Vagina (tissue), 2 donors: ENCODE results near the gene TSC22D4. TPM values are rescaled to one million over a fixed set of nuclear protein-coding genes. Genes with fewer than 3 reads are reported as not detected.
"Not testable (repeated sequence)": the region's sequence is repeated elsewhere in the genome, so short reads cannot be mapped to it uniquely, and the experiment has no call there.

ENCODE experiments used
- DNase-seq, 2 donors: peaks; one replicate each; pipeline ENCODE4 v3.0.0-alpha.2; 2017; ENCODE audit errors: extremely low spot score in 2 of 2
- H3K27ac ChIP-seq: fragments of 200-600 bp; sonication (generic); one replicate; pipeline ENCODE4 v1.5.1; 2019
- H3K27me3 ChIP-seq: fragments of 200-600 bp; sonication (generic); one replicate; pipeline ENCODE4 v1.5.1; 2019
- H3K36me3 ChIP-seq, 2 donors: fragments of 200-600 bp; sonication (generic); one replicate each; pipeline ENCODE4 v1.5.1; 2017 to 2019
- H3K4me1 ChIP-seq: fragments of 200-600 bp; sonication (generic); one replicate; pipeline ENCODE4 v1.5.1; 2019
- H3K4me3 ChIP-seq, 2 donors: fragments of 200-600 bp; sonication (generic); 1 replicate in 1 of 2; 2 replicates in 1 of 2; pipeline ENCODE4 v1.5.1; 2016 to 2019
- H3K9me3 ChIP-seq: fragments of 200-600 bp; sonication (generic); one replicate; pipeline ENCODE4 v1.5.1; 2019
- POLR2A ChIP-seq, 2 donors: fragments of 450-650 bp; IDR thresholded peaks; one replicate each; pipeline ENCODE4 v1.6.1; 2017; ENCODE audit warnings: antibody characterized with exemption in 2 of 2, mild to moderate bottlenecking in 2 of 2, moderate library complexity in 2 of 2
- POLR2AphosphoS5 ChIP-seq, 2 donors: sonication (generic); formaldehyde crosslinking; IDR thresholded peaks; one replicate each; pipeline ENCODE4 v1.9.0; 2017; ENCODE audit warnings: antibody characterized with exemption in 2 of 2, mild to moderate bottlenecking in 2 of 2, low read depth in 1 of 2; ENCODE audit not compliant: insufficient read depth in 1 of 2
- intact Hi-C: fragments of 100-400 bp; cut with DNase I; formaldehyde crosslinking; loops from one replicate; pipeline ENCODE4 v1.15.1; 2023
- total RNA-seq: library from RNA; depleted of rRNA; stranded (reverse); fragments of >200 nt; gene quantifications from one replicate; pipeline ENCODE4 v1.2.3, GENCODE V29; 2016
- TF ChIP-seq, protein P1 (sequence below), 3 experiments: fragments of 450-650 bp in 2 of 3; fragments of 200-600 bp in 1 of 3; sonication (generic) in 1 of 3; IDR thresholded peaks; one replicate each; pipeline ENCODE4 v1.5.1; 2017 to 2019; ENCODE audit warnings: antibody characterized with exemption in 3 of 3, mild to moderate bottlenecking in 2 of 3, moderate library complexity in 2 of 3

The TSC22D4 gene
- total RNA-seq, 1 donor from 2014 or later: 34.6 TPM

DNA sequence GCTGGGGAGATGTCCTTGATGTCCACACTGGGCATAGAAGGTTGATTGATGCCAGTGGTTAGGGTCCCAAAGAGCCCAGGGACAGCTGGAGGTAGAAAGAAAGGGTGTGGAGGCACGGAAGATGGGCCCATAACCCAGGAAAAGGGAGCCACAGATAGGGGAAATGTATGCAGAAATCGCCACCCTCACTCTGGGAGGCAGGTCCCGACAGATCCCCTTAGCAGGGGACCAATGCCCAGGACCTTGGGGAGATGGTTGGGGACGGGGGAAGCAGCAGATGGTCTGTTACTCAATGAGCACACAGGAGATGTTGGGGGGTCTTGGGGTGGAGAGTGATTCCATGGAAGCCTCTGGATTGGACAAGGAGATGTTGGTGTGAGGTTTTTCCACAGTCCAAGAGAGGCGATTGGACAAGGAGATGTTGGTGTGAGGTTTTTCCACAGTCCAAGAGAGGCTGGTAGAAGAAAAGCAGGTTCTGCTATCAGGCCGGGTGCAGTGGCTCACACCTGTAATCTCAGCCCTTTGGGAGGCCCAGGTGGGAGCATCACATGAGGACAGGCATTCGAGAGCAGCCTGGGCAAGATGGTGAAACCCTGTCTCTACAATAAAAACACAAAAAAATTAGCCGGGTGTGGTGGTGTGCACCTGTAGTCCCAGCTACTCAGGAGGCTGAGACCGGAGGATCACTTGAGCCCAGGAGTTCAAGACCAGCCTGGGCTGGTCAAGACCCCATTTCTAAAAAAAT, 35.7 kb downstream of the TSC22D4 start:
- peak overlapping the region; percentile 35 for H3K27ac ChIP-seq

DNA sequence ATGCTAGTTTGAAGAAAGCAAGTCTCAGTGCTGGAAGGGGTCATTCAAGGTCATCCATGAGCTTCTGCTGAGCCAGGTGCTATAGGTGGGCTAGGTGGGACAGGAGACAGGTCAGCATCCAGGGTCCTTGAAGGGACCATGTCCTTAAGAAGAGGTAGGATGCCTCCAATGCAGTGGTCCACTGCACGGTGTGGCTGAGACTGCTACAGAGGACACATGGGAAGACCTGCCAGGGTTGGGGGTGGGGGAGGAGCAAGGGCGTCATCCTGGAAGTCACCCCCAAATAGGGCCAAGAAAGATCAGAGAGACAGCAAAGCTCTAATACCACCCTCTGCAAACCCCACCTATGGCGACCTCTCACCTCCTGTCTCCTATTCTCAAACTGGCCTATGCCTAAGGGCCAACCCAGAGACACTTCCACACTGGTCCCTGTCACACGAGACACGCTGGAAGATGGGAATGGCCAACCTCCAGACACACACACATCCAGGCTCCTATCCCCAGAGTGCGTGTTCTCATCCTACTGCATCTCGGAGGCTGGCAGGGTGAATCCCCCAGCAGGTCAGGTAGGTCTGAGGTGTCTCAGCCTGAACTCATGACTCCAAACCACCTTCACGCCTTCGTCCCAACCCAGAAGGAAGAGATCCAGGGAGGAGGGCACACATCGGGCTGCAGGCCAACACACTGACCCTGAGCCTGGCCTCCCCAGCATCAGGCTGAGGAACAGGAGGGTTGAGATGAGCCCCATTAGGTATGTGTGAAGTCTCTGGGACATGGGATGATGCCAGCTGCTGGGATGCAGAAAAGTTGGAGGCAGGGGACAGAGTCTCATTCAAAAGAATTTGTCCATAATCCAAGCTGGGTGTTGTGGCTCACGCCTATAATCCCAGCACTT, 37.1 kb downstream of the TSC22D4 start:
- DNase-seq: no peak
- Histone ChIP-seq H3K27ac (no peak overlapping the region), H3K4me3 (no peak overlapping the region), H3K4me1 (peaks cover 8% of the 10 kb centered on the region), H3K36me3 (no peaks in the 10 kb centered on the region), H3K9me3 (no peaks in the 10 kb centered on the region), H3K27me3 (no peaks in the 10 kb centered on the region)
- intact Hi-C loops: no loop called here
- TF ChIP-seq, protein P1, sequence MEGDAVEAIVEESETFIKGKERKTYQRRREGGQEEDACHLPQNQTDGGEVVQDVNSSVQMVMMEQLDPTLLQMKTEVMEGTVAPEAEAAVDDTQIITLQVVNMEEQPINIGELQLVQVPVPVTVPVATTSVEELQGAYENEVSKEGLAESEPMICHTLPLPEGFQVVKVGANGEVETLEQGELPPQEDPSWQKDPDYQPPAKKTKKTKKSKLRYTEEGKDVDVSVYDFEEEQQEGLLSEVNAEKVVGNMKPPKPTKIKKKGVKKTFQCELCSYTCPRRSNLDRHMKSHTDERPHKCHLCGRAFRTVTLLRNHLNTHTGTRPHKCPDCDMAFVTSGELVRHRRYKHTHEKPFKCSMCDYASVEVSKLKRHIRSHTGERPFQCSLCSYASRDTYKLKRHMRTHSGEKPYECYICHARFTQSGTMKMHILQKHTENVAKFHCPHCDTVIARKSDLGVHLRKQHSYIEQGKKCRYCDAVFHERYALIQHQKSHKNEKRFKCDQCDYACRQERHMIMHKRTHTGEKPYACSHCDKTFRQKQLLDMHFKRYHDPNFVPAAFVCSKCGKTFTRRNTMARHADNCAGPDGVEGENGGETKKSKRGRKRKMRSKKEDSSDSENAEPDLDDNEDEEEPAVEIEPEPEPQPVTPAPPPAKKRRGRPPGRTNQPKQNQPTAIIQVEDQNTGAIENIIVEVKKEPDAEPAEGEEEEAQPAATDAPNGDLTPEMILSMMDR (IDR thresholded peaks at IDR 0.05): no peak

More for the DNA sequence above, 35.7 kb downstream of the TSC22D4 start:
- Histone ChIP-seq H3K9me3 (no peaks in the 10 kb centered on the region), H3K36me3 (no peaks in the 10 kb centered on the region), H3K4me1 (peaks cover 5% of the 10 kb centered on the region), H3K4me3 (no peak overlapping the region), H3K27me3 (no peaks in the 10 kb centered on the region)
- DNase-seq: no peak
- TF ChIP-seq POLR2AphosphoS5 (IDR thresholded peaks at IDR 0.05; ENCODE audit: insufficient read depth in 1 of 2, low read depth in 1 of 2) (no peak), POLR2A (IDR thresholded peaks at IDR 0.05) (no peak)
- TF ChIP-seq, protein P1 (IDR thresholded peaks at IDR 0.05): no peak
- intact Hi-C loops: no loop called here

DNA sequence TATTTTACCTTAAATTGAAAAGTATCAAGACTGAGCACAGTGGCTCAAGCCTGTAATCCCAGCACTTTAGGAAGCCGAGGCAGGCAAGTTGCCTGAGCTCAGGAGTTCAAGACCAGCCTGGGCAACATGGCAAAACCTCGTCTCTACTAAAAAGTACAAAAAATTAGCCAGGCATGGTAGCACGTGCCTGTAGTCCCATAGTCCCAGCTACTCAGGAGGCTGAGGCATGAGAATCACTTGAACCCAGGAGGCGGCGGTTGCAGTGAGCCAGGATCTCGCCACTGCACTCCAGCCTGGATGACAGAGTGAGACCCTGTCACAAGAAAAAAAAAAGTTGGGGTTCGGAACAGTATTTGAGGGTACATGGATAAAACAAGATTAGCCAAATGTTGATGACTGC, 39.8 kb downstream of the TSC22D4 start:
- H3K27me3 ChIP-seq, DNase-seq, H3K4me3 ChIP-seq, H3K27ac ChIP-seq, H3K36me3 ChIP-seq, H3K9me3 ChIP-seq, intact Hi-C loops: not testable (repeated sequence)
- H3K4me1 ChIP-seq: peaks cover 19% of the 10 kb centered on the region

DNA sequence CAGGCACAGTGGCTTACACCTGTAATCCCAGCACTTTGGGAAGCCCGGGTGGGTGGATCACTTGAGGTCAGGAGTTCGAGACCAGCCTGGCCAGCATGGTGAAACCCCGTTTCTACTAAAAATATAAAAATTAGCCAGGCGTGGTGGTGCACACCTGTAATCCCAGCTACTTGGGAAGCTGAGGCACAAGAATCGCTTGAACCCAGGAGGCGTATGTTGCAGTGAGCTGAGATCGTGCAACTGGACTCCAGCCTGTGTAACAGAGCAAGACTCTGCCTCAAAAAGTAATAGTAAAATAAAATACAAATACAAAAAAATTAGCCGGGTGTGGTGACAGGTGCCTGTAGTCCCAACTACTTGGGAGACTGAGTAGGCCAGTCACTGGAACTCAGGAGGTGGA, 40.3 kb downstream of the TSC22D4 start:
- DNase-seq, H3K9me3 ChIP-seq, H3K4me3 ChIP-seq, H3K27ac ChIP-seq, H3K27me3 ChIP-seq, intact Hi-C loops: not testable (repeated sequence)
- H3K36me3 ChIP-seq: peaks cover 0 to 11% of the 10 kb centered on the region in 2 donors
- H3K4me1 ChIP-seq: peaks cover 19% of the 10 kb centered on the region

DNA sequence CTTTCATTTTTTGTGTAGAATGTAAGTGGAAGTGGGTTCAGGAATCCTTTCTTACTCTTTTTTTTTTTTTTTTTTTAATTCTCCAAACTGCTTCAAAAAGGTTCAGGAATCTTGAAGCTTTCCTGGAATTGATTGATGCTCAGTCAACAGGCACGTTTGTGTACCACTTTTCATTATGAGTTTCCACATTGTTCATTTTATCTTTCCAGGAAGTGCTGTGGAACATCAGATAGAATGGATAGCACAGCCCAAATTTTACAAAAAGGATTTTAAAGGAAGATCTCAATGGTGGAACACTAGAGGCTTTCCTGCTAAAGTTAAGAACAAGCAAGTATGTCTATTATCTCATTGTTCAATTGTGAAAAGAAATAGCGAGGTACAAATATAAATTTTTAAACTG, 40.8 kb downstream of the TSC22D4 start:
- intact Hi-C loops: no loop called here
- peaks cover 19% of the 10 kb centered on the region for H3K4me1 ChIP-seq
- H3K36me3 ChIP-seq: peaks cover 0 to 16% of the 10 kb centered on the region in 2 donors
- no peaks in the 10 kb centered on the region for H3K27me3 ChIP-seq
- TF ChIP-seq POLR2AphosphoS5 (IDR thresholded peaks at IDR 0.05; ENCODE audit: insufficient read depth in 1 of 2, low read depth in 1 of 2) (no peak), POLR2A (IDR thresholded peaks at IDR 0.05) (no peak)
- TF ChIP-seq, protein P1 (IDR thresholded peaks at IDR 0.05): no peak
- H3K27ac ChIP-seq: no peak overlapping the region
- no peak for DNase-seq
- H3K4me3 ChIP-seq: no peak overlapping the region
- H3K9me3 ChIP-seq: no peaks in the 10 kb centered on the region
